Right lobe of liver (tissue), 6 donors: Measurements from ENCODE around the gene DIAPH1. TPM values are rescaled to one million over a fixed set of nuclear protein-coding genes. Genes with fewer than 3 reads are reported as not detected.

Source experiments
- ATAC-seq, 4 donors: fragments of 200-7000 bp; cut with Tn5 transposase; one replicate each; pipeline ENCODE4 v1.9.1; 2020; ENCODE audit warnings: mild to moderate bottlenecking in 4 of 4, moderate library complexity in 4 of 4
- DNase-seq, 3 donors: peaks; one replicate each; pipeline ENCODE4 v3.0.0-alpha.2; 2020
- H3K27ac ChIP-seq, 3 donors: fragments of 200-600 bp; one replicate each; pipeline ENCODE4 v1.8.0; 2022
- H3K27me3 ChIP-seq, 2 donors: fragments of 200-600 bp; one replicate each; pipeline ENCODE4 v1.8.0; 2022
- H3K36me3 ChIP-seq, 4 donors: fragments of 200-600 bp; sonication (generic) in 1 of 4; one replicate each; pipeline versions ENCODE4 v1.5.1 to v1.8.0; 2017 to 2022; ENCODE audit warnings: control low read depth in 1 of 4
- H3K4me1 ChIP-seq, 4 donors: fragments of 200-600 bp; sonication (generic) in 1 of 4; one replicate each; pipeline versions ENCODE4 v1.5.1 to v1.8.0; 2017 to 2022; ENCODE audit warnings: control low read depth in 1 of 4
- H3K4me3 ChIP-seq, 3 donors: fragments of 200-600 bp; one replicate each; pipeline ENCODE4 v1.8.0; 2022
- H3K9me3 ChIP-seq, 4 donors: fragments of 200-600 bp; sonication (generic) in 1 of 4; one replicate each; pipeline versions ENCODE4 v1.5.1 to v1.8.0; 2017 to 2022; ENCODE audit warnings: control low read depth in 1 of 4
- POLR2A ChIP-seq: fragments of 450-650 bp; IDR thresholded peaks from one replicate; pipeline ENCODE4 v1.6.1; 2017; ENCODE audit warnings: antibody characterized with exemption, mild to moderate bottlenecking
- whole genome bisulfite sequencing: methylation state at CpG from one replicate; pipeline ENCODE4 v1.1.6; 2018; ENCODE audit warnings: low coverage, low lambda C conversion rate; ENCODE audit not compliant: insufficient coverage; ENCODE audit errors: missing lambda C conversion rate; 5-methylcytosine and 5-hydroxymethylcytosine counted together
- intact Hi-C, 2 donors: fragments of 100-400 bp; cut with DNase I; formaldehyde crosslinking; loops; one replicate each; pipeline versions ENCODE4 v1.11.2 to v1.14.1; 2022
- total RNA-seq, 6 experiments: library from RNA; depleted of rRNA in 2 of 6; stranded (reverse); fragments of >200 nt in 2 of 6; fragmentation: NEBNext Ultra II Directional in 3 of 6; extraction: Animal tissue kit (Norgen Biotek cat#: 25700) in 3 of 6; gene quantifications; one replicate each; pipeline versions ENCODE4 v1.1.0 to v1.2.4, GENCODE V29; 2016 to 2023
- TF ChIP-seq, protein P1 (sequence below), 4 donors: fragments of 200-600 bp in 3 of 4; fragments of 450-650 bp in 1 of 4; IDR thresholded peaks; one replicate each; pipeline versions ENCODE4 v1.5.1 to v1.8.0; 2016 to 2022; ENCODE audit warnings: antibody characterized with exemption in 4 of 4, mild to moderate bottlenecking in 2 of 4
- donor health status: DM: no; HTN: yes; CAD: no.
- donor health status: DM: no; HTN: no; CAD: no.
- donor health status: DM: no; HTN: no; CAD: no.
- donor health status: DM: no; HTN: yes; CAD: no.
- donor health status: DM: no; HTN: yes; CAD: no.

The DIAPH1 gene
- total RNA-seq, 6 experiments from 2014 or later: 93.7 to 114 (median 107) TPM

DNA sequence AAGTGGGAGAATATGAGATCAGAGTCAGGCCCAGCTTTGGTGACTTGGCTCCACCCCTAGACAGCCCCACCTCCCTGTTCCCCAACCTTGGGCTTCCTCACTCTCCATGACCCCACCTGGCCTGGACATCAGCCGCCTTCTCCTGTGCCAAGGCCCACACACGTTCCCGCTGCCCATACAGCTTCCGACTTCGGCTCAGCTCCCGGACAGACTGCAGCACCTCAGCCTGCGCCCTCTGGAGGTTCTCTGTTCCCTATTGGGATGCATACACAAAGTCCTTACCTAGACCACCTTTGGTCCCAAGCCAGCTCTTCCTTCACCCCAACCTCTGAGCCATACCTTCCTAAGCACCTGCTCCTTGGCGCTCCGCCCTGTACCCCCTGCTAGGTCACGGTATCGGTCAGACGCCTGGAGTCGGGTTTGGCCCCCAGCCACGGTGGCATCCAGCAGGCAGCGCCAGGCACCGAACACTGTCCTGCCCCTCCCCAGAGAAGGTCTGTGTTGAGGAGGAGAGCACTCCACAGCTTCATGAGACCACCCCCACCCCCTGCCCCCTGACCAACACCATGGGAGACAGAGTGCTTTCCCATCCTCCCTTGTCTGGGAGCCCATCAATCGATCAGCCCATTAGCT lies 30.4 kb upstream of the DIAPH1 start:
- TF ChIP-seq POLR2A: no peak
- TF ChIP-seq, protein P1, sequence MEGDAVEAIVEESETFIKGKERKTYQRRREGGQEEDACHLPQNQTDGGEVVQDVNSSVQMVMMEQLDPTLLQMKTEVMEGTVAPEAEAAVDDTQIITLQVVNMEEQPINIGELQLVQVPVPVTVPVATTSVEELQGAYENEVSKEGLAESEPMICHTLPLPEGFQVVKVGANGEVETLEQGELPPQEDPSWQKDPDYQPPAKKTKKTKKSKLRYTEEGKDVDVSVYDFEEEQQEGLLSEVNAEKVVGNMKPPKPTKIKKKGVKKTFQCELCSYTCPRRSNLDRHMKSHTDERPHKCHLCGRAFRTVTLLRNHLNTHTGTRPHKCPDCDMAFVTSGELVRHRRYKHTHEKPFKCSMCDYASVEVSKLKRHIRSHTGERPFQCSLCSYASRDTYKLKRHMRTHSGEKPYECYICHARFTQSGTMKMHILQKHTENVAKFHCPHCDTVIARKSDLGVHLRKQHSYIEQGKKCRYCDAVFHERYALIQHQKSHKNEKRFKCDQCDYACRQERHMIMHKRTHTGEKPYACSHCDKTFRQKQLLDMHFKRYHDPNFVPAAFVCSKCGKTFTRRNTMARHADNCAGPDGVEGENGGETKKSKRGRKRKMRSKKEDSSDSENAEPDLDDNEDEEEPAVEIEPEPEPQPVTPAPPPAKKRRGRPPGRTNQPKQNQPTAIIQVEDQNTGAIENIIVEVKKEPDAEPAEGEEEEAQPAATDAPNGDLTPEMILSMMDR (IDR thresholded peaks at IDR 0.05): no peak
- intact Hi-C loops: no loop called here
- WGBS: 100% methylated on average over 6 of the region's 17 CpGs
- H3K36me3 ChIP-seq: no peaks in the 10 kb centered on the region
- no peak overlapping the region for H3K27ac ChIP-seq
- peak in 1 of 3 donors; percentile 56 for DNase-seq
- no peaks in the 10 kb centered on the region for H3K9me3 ChIP-seq
- H3K4me3 ChIP-seq: no peak overlapping the region
- no peaks in the 10 kb centered on the region for H3K27me3 ChIP-seq
- ATAC-seq: no peak
- no peaks in the 10 kb centered on the region for H3K4me1 ChIP-seq

DNA sequence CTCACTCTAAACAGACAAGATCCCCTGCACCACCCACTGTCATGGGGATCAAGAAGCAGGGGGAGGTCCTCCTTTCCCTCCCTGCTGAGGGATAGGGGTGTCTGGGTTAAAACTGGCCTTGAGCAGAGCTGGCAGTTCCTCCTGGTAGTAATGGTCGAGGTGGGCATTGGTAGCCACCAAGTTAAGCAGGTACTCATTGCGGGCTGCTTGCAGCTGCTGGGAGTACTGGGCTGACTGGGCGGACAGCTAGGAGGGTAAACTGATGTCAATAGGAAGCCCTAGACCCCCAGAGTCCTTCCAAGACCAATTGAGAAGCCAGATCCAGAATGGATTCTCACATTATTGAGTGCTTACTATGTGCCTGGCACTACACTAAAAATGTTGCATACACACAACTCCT lies 29.1 kb upstream of the DIAPH1 start:
- H3K36me3 ChIP-seq: no peaks in the 10 kb centered on the region
- intact Hi-C loops: no loop called here
- no peak for TF ChIP-seq POLR2A
- TF ChIP-seq, protein P1 (IDR thresholded peaks at IDR 0.05): no peak

DNA sequence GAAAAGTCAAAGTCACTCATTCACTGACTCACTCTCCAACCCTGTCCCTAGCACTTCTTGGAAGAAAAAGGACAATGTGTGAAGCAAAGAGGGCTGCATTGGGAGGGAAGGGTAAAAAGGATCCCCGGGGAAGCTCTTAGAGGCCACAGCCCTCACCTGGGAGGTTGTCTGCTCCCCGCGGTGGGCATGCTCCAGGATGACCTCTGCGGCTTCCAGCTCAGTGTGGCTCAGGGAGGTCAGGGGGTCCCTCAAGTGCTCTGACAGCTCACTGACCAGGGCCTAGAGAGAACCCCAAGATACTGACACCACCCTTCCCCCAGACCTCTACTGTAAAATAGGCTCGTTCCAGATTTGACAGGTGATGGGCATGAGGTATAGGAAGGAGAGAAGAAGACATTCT lies 28.4 kb upstream of the DIAPH1 start:
- ATAC-seq (no peak), DNase-seq (no peak)
- 75% methylated on average over 1 of the region's 5 CpGs for WGBS
- no peaks in the 10 kb centered on the region for H3K4me1 ChIP-seq
- TF ChIP-seq, protein P1 (IDR thresholded peaks at IDR 0.05): no peak
- no peak for TF ChIP-seq POLR2A
- intact Hi-C loops: no loop called here
- H3K4me3 ChIP-seq: no peak overlapping the region
- H3K36me3 ChIP-seq: no peaks in the 10 kb centered on the region
- H3K27me3 ChIP-seq: no peaks in the 10 kb centered on the region
- H3K9me3 ChIP-seq: no peaks in the 10 kb centered on the region
- H3K27ac ChIP-seq: no peak overlapping the region

More for the DNA sequence above, 29.1 kb upstream of the DIAPH1 start:
- Histone ChIP-seq H3K27ac (no peak overlapping the region), H3K4me3 (no peak overlapping the region), H3K9me3 (no peaks in the 10 kb centered on the region), H3K27me3 (no peaks in the 10 kb centered on the region), H3K4me1 (no peaks in the 10 kb centered on the region)
- no CpG with 5 or more reads among the region's 3 CpGs for WGBS
- ATAC-seq (no peak), DNase-seq (no peak)

DNA sequence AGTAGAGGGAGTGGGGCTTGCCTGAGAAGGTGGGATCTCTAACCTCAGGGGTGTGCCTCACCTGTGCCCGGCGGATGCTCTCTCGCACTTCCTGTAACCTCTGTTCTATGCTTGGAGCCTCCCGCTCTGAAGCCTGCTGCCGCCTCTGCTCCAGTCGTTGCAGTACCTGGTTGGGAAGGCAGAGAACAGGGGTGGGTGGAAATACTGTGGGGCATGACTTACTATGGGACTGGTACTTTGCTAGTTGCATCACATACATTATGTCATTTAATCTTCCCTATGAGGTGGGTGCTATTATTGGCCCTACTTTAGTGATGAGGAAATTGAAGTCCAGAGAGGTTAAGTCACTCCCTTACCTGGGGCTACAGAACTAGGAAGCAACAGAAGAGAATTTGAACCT lies 27.2 kb upstream of the DIAPH1 start:
- H3K9me3 ChIP-seq: no peaks in the 10 kb centered on the region
- no peaks in the 10 kb centered on the region for H3K4me1 ChIP-seq
- H3K4me3 ChIP-seq: no peak overlapping the region
- intact Hi-C loops: no loop called here
- H3K27me3 ChIP-seq: no peaks in the 10 kb centered on the region
- DNase-seq (no peak), ATAC-seq (no peak)
- WGBS: 95% methylated on average over 6 of the region's 6 CpGs
- no peak for TF ChIP-seq POLR2A
- TF ChIP-seq, protein P1 (IDR thresholded peaks at IDR 0.05): no peak
- no peak overlapping the region for H3K27ac ChIP-seq
- no peaks in the 10 kb centered on the region for H3K36me3 ChIP-seq
